SU-DHL-6 (cell line): ENCODE results near the gene RNF182.
"Not testable (repeated sequence)": the region's sequence is repeated elsewhere in the genome, so short reads cannot be mapped to it uniquely, and the experiment has no call there.

ENCODE experiments used
- H2AFZ ChIP-seq: fragments of 200-600 bp; sonication (generic); 2 replicates; pipeline ENCODE4 v1.6.1; 2014; ENCODE audit warnings: low read depth, mild to moderate bottlenecking, moderate library complexity, mixed read lengths, antibody characterized with exemption, low read length; ENCODE audit not compliant: severe bottlenecking
- H3F3A ChIP-seq: fragments of 200-600 bp; shearing (Covaris generic); 2 replicates; pipeline ENCODE4 v1.6.0; 2016; ENCODE audit warnings: antibody characterized with exemption, mild to moderate bottlenecking; ENCODE audit not compliant: insufficient read depth
- H3K27ac ChIP-seq: fragments of 200-600 bp; sonication (generic); 2 replicates; pipeline ENCODE4 v1.5.1; 2016; ENCODE audit warnings: low read depth, mild to moderate bottlenecking, low read length, moderate library complexity, mixed read lengths
- H3K27me3 ChIP-seq: fragments of 200-600 bp; sonication (generic), shearing (Covaris generic); 2 replicates; pipeline ENCODE4 v1.6.0; 2014; ENCODE audit warnings: mild to moderate bottlenecking, low read length
- H3K36me3 ChIP-seq: fragments of 200-600 bp; sonication (generic); 2 replicates; pipeline ENCODE4 v1.6.1; 2014; ENCODE audit warnings: mild to moderate bottlenecking, low read length, mixed read lengths
- H3K4me2 ChIP-seq: fragments of 300-600, 200-600 bp; shearing (Covaris generic), sonication (generic); 2 replicates; pipeline ENCODE4 v1.6.0; 2014; ENCODE audit warnings: low read length, low read depth, mild to moderate bottlenecking; ENCODE audit not compliant: poor library complexity, severe bottlenecking
- H3K4me3 ChIP-seq: fragments of 200-600 bp; sonication (generic); 2 replicates; pipeline ENCODE4 v1.5.1; 2014; ENCODE audit warnings: antibody characterized with exemption, low read length, mild to moderate bottlenecking, mixed read lengths; ENCODE audit not compliant: insufficient read depth, poor library complexity, severe bottlenecking
- H3K79me2 ChIP-seq: fragments of 200-600 bp; sonication (generic); 2 replicates; pipeline ENCODE4 v1.6.1; 2014; ENCODE audit warnings: mild to moderate bottlenecking, low read length, moderate library complexity; ENCODE audit not compliant: insufficient read depth
- H3K9ac ChIP-seq: fragments of 200-600 bp; sonication (generic); 2 replicates; pipeline ENCODE4 v1.7.0; 2014; ENCODE audit warnings: mild to moderate bottlenecking, low read length
- H3K9me2 ChIP-seq: fragments of 200-600 bp; sonication (generic); replicated peaks from 2 replicates; pipeline ENCODE4 v1.6.1; 2014; ENCODE audit warnings: low read length; ENCODE audit not compliant: insufficient read depth
- H3K9me3 ChIP-seq: fragments of 200-600 bp; sonication (generic); 2 replicates; pipeline ENCODE4 v1.6.1; 2014; ENCODE audit warnings: low read length, mixed read lengths; ENCODE audit not compliant: insufficient read depth
- H4K20me1 ChIP-seq: fragments of 200-600 bp; sonication (generic); 2 replicates; pipeline ENCODE4 v1.6.1; 2014; ENCODE audit warnings: low read depth, mild to moderate bottlenecking, antibody characterized with exemption, low read length, moderate library complexity, mixed read lengths
- CTCF ChIP-seq: fragments of 200-600 bp; sonication (generic); IDR thresholded peaks from one replicate; pipeline ENCODE4 v1.5.1; 2017; ENCODE audit warnings: antibody characterized with exemption, mild to moderate bottlenecking, low read length, moderate library complexity; ENCODE audit not compliant: insufficient read depth, poor library complexity, severe bottlenecking
- EZH2phosphoT487 ChIP-seq: fragments of 200-600 bp; sonication (generic), shearing (Covaris generic); conservative IDR thresholded peaks from 2 replicates; pipeline ENCODE4 v1.6.1; 2018; ENCODE audit warnings: mild to moderate bottlenecking, antibody characterized with exemption, low read length, moderate library complexity, mixed read lengths

The RNF182 gene

GRCh38 chr6:13952101-13952500, 27.3 kb downstream of the RNF182 start:
- Histone ChIP-seq H3K27me3 (peaks cover 5% of the 10 kb centered on the region; the same call in 1 of the 2 replicates), H3K9ac (no peak overlapping the region), H3K27ac (no peak overlapping the region), H3K36me3 (no peaks in the 10 kb centered on the region), H3K4me3 (no peak overlapping the region), H2AFZ (no peak overlapping the region), H4K20me1 (no peaks in the 10 kb centered on the region), H3K9me3 (peaks cover 18% of the 10 kb centered on the region; the same call in 1 of the 2 replicates), H3F3A (no peaks in the 10 kb centered on the region), H3K4me2 (no peak overlapping the region), H3K79me2 (no peaks in the 10 kb centered on the region), H3K9me2 (no peaks in the 10 kb centered on the region)
- TF ChIP-seq CTCF (no peak), EZH2phosphoT487 (no peak)

- no peak overlapping the region for H2AFZ ChIP-seq
- H3K27me3 ChIP-seq: peaks cover 5% of the 10 kb centered on the region; the same call in 1 of the 2 replicates
- no peaks in the 10 kb centered on the region for H4K20me1 ChIP-seq
- H3K9ac ChIP-seq: no peak overlapping the region
- no peak overlapping the region for H3K4me3 ChIP-seq
- no peaks in the 10 kb centered on the region for H3F3A ChIP-seq
- H3K9me2 ChIP-seq: no peaks in the 10 kb centered on the region
- no peaks in the 10 kb centered on the region for H3K36me3 ChIP-seq
- H3K79me2 ChIP-seq: no peaks in the 10 kb centered on the region
- H3K27ac ChIP-seq: no peak overlapping the region
- no peak overlapping the region for H3K4me2 ChIP-seq
- H3K9me3 ChIP-seq: peaks cover 8% of the 10 kb centered on the region; the same call in 1 of the 2 replicates
- no peak for TF ChIP-seq EZH2phosphoT487
Observed at GRCh38 chr6:13953061-13953705, 28.4 kb downstream of the RNF182 start.

GRCh38 chr6:13965582-13966127, 40.9 kb downstream of the RNF182 start:
- no peak overlapping the region for H3K4me2 ChIP-seq
- TF ChIP-seq CTCF (no peak), EZH2phosphoT487 (no peak)
- H3K9me3 ChIP-seq: 0 out of 2 replicates have a peak, but pooled peaks cover under 1% of the 10 kb centered on the region
- no peak overlapping the region for H3K9ac ChIP-seq
- no peak overlapping the region for H3K27ac ChIP-seq
- H4K20me1 ChIP-seq: no peaks in the 10 kb centered on the region
- no peak overlapping the region for H3K4me3 ChIP-seq
- H3K79me2 ChIP-seq: no peaks in the 10 kb centered on the region
- H3F3A ChIP-seq: no peaks in the 10 kb centered on the region
- no peaks in the 10 kb centered on the region for H3K9me2 ChIP-seq
- no peaks in the 10 kb centered on the region for H3K36me3 ChIP-seq
- no peak overlapping the region for H2AFZ ChIP-seq
- H3K27me3 ChIP-seq: no peaks in the 10 kb centered on the region

- H3K27me3 ChIP-seq: no peaks in the 10 kb centered on the region
- no peaks in the 10 kb centered on the region for H3K79me2 ChIP-seq
- peaks cover 19% of the 10 kb centered on the region; the same call in 1 of the 2 replicates for H3K9me3 ChIP-seq
- H3K4me3 ChIP-seq: no peak overlapping the region
- H2AFZ ChIP-seq: no peak overlapping the region
- H3K9ac ChIP-seq: no peak overlapping the region
- H3F3A ChIP-seq: no peaks in the 10 kb centered on the region
- H3K27ac ChIP-seq: no peak overlapping the region
- H4K20me1 ChIP-seq: no peaks in the 10 kb centered on the region
- H3K4me2 ChIP-seq: no peak overlapping the region
- TF ChIP-seq EZH2phosphoT487 (no peak), CTCF (no peak)
- H3K36me3 ChIP-seq: no peaks in the 10 kb centered on the region
- H3K9me2 ChIP-seq: no peaks in the 10 kb centered on the region
Observed at GRCh38 chr6:13971303-13971702, 46.6 kb downstream of the RNF182 start.

- H3K27me3 ChIP-seq, H3K4me3 ChIP-seq, H3K9ac ChIP-seq, H2AFZ ChIP-seq, H3K9me2 ChIP-seq, H3K4me2 ChIP-seq, H3F3A ChIP-seq, H3K27ac ChIP-seq, H3K79me2 ChIP-seq, H4K20me1 ChIP-seq, H3K36me3 ChIP-seq: not testable (repeated sequence)
- H3K9me3 ChIP-seq: peaks cover 19% of the 10 kb centered on the region; the same call in 1 of the 2 replicates
Observed at GRCh38 chr6:13972602-13973001, 47.9 kb downstream of the RNF182 start.
